ENCODE results near the gene GMDS. TPM values are rescaled to one million over a fixed set of nuclear protein-coding genes. Genes with fewer than 3 reads are reported as not detected.

Gene GMDS
- polyA plus RNA-seq, 1 donor (not counting 4 experiments of a cell fraction or from before 2014, with no cell fraction given), result 22.1 TPM

- DNase-seq (ENCODE audit: low read depth, low spot score) (no peak), FAIRE-seq (no peak)
- Histone ChIP-seq H3K9ac (ENCODE audit: control insufficient read depth, extremely low read depth, insufficient read depth, low read length) (no peak overlapping the region), H3K27ac (ENCODE audit: control insufficient read depth, insufficient read depth, low read length) (no peak overlapping the region), H3K4me1 (ENCODE audit: control insufficient read depth, extremely low read depth, insufficient read depth, low read length) (no peaks in the 10 kb centered on the region), H3K79me2 (ENCODE audit: control insufficient read depth, insufficient read depth, low read length) (no peaks in the 10 kb centered on the region), H3K36me3 (ENCODE audit: control insufficient read depth in 2 of 2, extremely low read depth in 1 of 2, insufficient read depth in 2 of 2, low read length in 2 of 2) (no peaks in the 10 kb centered on the region), H3K9me3 (ENCODE audit: control insufficient read depth, low read depth, low read length) (no peaks in the 10 kb centered on the region), H4K20me1 (ENCODE audit: control insufficient read depth, extremely low read depth, insufficient read depth, low read length) (no peaks in the 10 kb centered on the region), H2AFZ (ENCODE audit: control insufficient read depth, low read length) (no peak overlapping the region), H3K4me2 (ENCODE audit: control insufficient read depth, extremely low read depth, insufficient read depth, low read depth, low read length) (no peak overlapping the region), H3K9me1 (ENCODE audit: control insufficient read depth, extremely low read depth, insufficient read depth, low read length) (no peaks in the 10 kb centered on the region), H3K4me3 (ENCODE audit: control insufficient read depth in 2 of 3, extremely low read depth in 1 of 3, insufficient read depth in 2 of 3, low read depth in 1 of 3, low read length in 3 of 3) (no peak overlapping the region), H3K27me3 (ENCODE audit: control insufficient read depth, extremely low read depth, insufficient read depth, low read length) (no peaks in the 10 kb centered on the region)
- TF ChIP-seq EZH2 (IDR thresholded peaks at IDR 0.05; ENCODE audit: low read length) (no peak), CTCF (optimal IDR thresholded peaks at IDR 0.05 in 1 of 3, IDR thresholded peaks at IDR 0.05 in 1 of 3, conservative IDR thresholded peaks at IDR 0.05 in 1 of 3; ENCODE audit: extremely low read depth in 1 of 3, insufficient read depth in 2 of 3, low read length in 3 of 3) (no peak)
- dilution Hi-C loops (cut with MboI; ENCODE audit: extremely low pct_ligation_motif_present, low sequenced_read_pairs), result no loop called here
These were observed 209.3 kb downstream of the GMDS start for GRCh38 chr6:2035826-2036709.

GRCh38 chr6:2035046-2035445 is 210.4 kb downstream of the GMDS start:
- H3K4me2 ChIP-seq (ENCODE audit: control insufficient read depth, extremely low read depth, insufficient read depth, low read depth, low read length), result no peak overlapping the region
- FAIRE-seq (no peak), DNase-seq (ENCODE audit: low read depth, low spot score) (no peak)
- H3K27me3 ChIP-seq (ENCODE audit: control insufficient read depth, extremely low read depth, insufficient read depth, low read length), result no peaks in the 10 kb centered on the region
- H4K20me1 ChIP-seq (ENCODE audit: control insufficient read depth, extremely low read depth, insufficient read depth, low read length), result no peaks in the 10 kb centered on the region
- H3K4me1 ChIP-seq (ENCODE audit: control insufficient read depth, extremely low read depth, insufficient read depth, low read length), result no peaks in the 10 kb centered on the region
- H2AFZ ChIP-seq (ENCODE audit: control insufficient read depth, low read length), result no peak overlapping the region
- no peaks in the 10 kb centered on the region for H3K79me2 ChIP-seq (ENCODE audit: control insufficient read depth, insufficient read depth, low read length)
- TF ChIP-seq EZH2 (IDR thresholded peaks at IDR 0.05; ENCODE audit: low read length) (no peak), CTCF (optimal IDR thresholded peaks at IDR 0.05 in 1 of 3, IDR thresholded peaks at IDR 0.05 in 1 of 3, conservative IDR thresholded peaks at IDR 0.05 in 1 of 3; ENCODE audit: extremely low read depth in 1 of 3, insufficient read depth in 2 of 3, low read length in 3 of 3) (no peak)
- H3K9ac ChIP-seq (ENCODE audit: control insufficient read depth, extremely low read depth, insufficient read depth, low read length), result no peak overlapping the region
- H3K4me3 ChIP-seq (ENCODE audit: control insufficient read depth in 2 of 3, extremely low read depth in 1 of 3, insufficient read depth in 2 of 3, low read depth in 1 of 3, low read length in 3 of 3), result no peak overlapping the region
- no peaks in the 10 kb centered on the region for H3K36me3 ChIP-seq (ENCODE audit: control insufficient read depth in 2 of 2, extremely low read depth in 1 of 2, insufficient read depth in 2 of 2, low read length in 2 of 2)
- H3K27ac ChIP-seq (ENCODE audit: control insufficient read depth, insufficient read depth, low read length), result no peak overlapping the region
- dilution Hi-C loops (cut with MboI; ENCODE audit: extremely low pct_ligation_motif_present, low sequenced_read_pairs), result no loop called here
- H3K9me3 ChIP-seq (ENCODE audit: control insufficient read depth, low read depth, low read length), result no peaks in the 10 kb centered on the region
- H3K9me1 ChIP-seq (ENCODE audit: control insufficient read depth, extremely low read depth, insufficient read depth, low read length), result no peaks in the 10 kb centered on the region

Measured in keratinocyte (primary cell).